HepG2 (cell line): ENCODE results near the gene TMEM176A.

Experiments
- ADNP ChIP-seq: sonication (generic); formaldehyde crosslinking; IDR thresholded peaks from 2 replicates; pipeline ENCODE4 v1.4.0; 2020; ENCODE audit warnings: missing genetic modification reagents
- HOXA5 ChIP-seq: sonication (generic); formaldehyde crosslinking; IDR thresholded peaks from 2 replicates; pipeline ENCODE4 v1.4.0; 2020; ENCODE audit warnings: missing genetic modification reagents
- KDM5A ChIP-seq: fragments of 200-600 bp; sonication (generic); IDR thresholded peaks from 2 replicates; pipeline ENCODE4 v1.7.0; 2018; ENCODE audit warnings: antibody characterized with exemption, mild to moderate bottlenecking, low read length, borderline replicate concordance
- MEF2D ChIP-seq: sonication (generic); formaldehyde crosslinking; IDR thresholded peaks from 2 replicates; pipeline ENCODE4 v1.5.1; 2020; ENCODE audit warnings: mild to moderate bottlenecking, missing genetic modification reagents
- RBAK ChIP-seq: sonication (generic); formaldehyde crosslinking; IDR thresholded peaks from 2 replicates; pipeline ENCODE4 v1.5.1; 2020; ENCODE audit warnings: mild to moderate bottlenecking, missing genetic modification reagents
- ZBTB20 ChIP-seq: sonication (generic); formaldehyde crosslinking; IDR thresholded peaks from 2 replicates; pipeline ENCODE4 v1.8.1; 2023; ENCODE audit warnings: missing genetic modification reagents, low read depth, mild to moderate bottlenecking, borderline replicate concordance
- ZNF24 ChIP-seq: fragments of 450-650 bp; IDR thresholded peaks from 2 replicates; pipeline ENCODE4 v1.6.1; 2017; ENCODE audit warnings: antibody characterized with exemption, mild to moderate bottlenecking
- ZNF609 ChIP-seq: sonication (generic); formaldehyde crosslinking; IDR thresholded peaks from 2 replicates; pipeline ENCODE4 v1.4.0; 2020; ENCODE audit warnings: mild to moderate bottlenecking, missing genetic modification reagents, borderline replicate concordance
- ZNF816 ChIP-seq: sonication (generic); formaldehyde crosslinking; IDR thresholded peaks from 2 replicates; pipeline ENCODE4 v1.8.0; 2022; ENCODE audit warnings: missing genetic modification reagents, mild to moderate bottlenecking, borderline replicate concordance
- TF ChIP-seq, protein P1 (sequence below): sonication (generic); formaldehyde crosslinking; IDR thresholded peaks from 2 replicates; pipeline ENCODE4 v1.5.0; 2020; ENCODE audit warnings: mild to moderate bottlenecking, missing genetic modification reagents, moderate library complexity
- TF ChIP-seq, protein P2 (sequence below): sonication (generic); formaldehyde crosslinking; IDR thresholded peaks from 2 replicates; pipeline ENCODE4 v1.4.0; 2020; ENCODE audit warnings: missing genetic modification reagents, mild to moderate bottlenecking, borderline replicate concordance

DNA sequence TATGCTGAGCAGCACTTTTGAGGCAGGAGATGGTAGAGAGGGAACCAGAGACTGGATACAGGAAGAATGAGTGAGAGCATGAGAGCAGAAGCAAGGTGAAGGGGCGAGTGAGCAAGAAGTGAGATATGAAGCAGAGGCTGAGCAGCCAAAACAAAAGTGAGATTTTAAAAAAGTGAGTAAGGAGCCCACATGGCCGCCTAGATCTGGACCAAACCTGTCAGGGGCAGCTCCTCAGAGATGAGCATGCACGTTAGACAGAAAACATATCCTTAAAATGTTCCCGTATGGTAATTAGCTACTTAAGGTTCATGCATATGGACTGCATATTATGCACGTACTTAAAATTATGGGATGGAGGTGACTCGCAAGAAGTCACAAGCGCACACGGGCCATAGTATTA is 22.5 kb downstream of the TMEM176A start:
- TF ChIP-seq ZBTB20 (CRISPR knock-in tag) (no peak), MEF2D (no peak), KDM5A (no peak), ZNF24 (no peak), HOXA5 (CRISPR knock-in tag) (no peak), ADNP (no peak), RBAK (no peak), ZNF816 (CRISPR knock-in tag) (no peak), ZNF609 (CRISPR knock-in tag) (no peak)
- TF ChIP-seq, protein P1, sequence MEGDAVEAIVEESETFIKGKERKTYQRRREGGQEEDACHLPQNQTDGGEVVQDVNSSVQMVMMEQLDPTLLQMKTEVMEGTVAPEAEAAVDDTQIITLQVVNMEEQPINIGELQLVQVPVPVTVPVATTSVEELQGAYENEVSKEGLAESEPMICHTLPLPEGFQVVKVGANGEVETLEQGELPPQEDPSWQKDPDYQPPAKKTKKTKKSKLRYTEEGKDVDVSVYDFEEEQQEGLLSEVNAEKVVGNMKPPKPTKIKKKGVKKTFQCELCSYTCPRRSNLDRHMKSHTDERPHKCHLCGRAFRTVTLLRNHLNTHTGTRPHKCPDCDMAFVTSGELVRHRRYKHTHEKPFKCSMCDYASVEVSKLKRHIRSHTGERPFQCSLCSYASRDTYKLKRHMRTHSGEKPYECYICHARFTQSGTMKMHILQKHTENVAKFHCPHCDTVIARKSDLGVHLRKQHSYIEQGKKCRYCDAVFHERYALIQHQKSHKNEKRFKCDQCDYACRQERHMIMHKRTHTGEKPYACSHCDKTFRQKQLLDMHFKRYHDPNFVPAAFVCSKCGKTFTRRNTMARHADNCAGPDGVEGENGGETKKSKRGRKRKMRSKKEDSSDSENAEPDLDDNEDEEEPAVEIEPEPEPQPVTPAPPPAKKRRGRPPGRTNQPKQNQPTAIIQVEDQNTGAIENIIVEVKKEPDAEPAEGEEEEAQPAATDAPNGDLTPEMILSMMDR (CRISPR knock-in tag) = no peak
- TF ChIP-seq, protein P2, sequence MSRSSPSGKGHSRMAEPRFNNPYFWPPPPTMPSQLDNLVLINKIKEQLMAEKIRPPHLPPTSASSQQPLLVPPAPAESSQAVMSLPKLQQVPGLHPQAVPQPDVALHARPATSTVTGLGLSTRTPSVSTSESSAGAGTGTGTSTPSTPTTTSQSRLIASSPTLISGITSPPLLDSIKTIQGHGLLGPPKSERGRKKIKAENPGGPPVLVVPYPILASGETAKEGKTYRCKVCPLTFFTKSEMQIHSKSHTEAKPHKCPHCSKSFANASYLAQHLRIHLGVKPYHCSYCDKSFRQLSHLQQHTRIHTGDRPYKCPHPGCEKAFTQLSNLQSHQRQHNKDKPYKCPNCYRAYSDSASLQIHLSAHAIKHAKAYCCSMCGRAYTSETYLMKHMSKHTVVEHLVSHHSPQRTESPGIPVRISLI (CRISPR knock-in tag) = no peak
